ENCODE measurements around the gene HOXD10. TPM values are rescaled to one million over a fixed set of nuclear protein-coding genes. Genes with fewer than 3 reads are reported as not detected.

The HOXD10 gene
- total RNA-seq, 2 donors from 2014 or later, result 10.4 to 32.5 TPM

GRCh38 chr2:176145085-176145969 lies 28.7 kb downstream of the HOXD10 start:
- intact Hi-C loops (cut with DNase I), result no loop called here
- TF ChIP-seq POLR2A (IDR thresholded peaks at IDR 0.05) (no peak), POLR2AphosphoS5 (IDR thresholded peaks at IDR 0.05) (no peak), CTCF (IDR thresholded peaks at IDR 0.05) (no peak)

GRCh38 chr2:176146101-176146500 lies 29.5 kb downstream of the HOXD10 start:
- DNase-seq (ENCODE audit: low spot score), result no peak
- Histone ChIP-seq H3K9me3 (no peaks in the 10 kb centered on the region), H3K4me1 (replicated peaks) (no peaks in the 10 kb centered on the region), H3K27ac (no peak overlapping the region), H3K27me3 (replicated peaks; ENCODE audit: insufficient read depth) (no peaks in the 10 kb centered on the region), H3K4me3 (no peak overlapping the region), H3K36me3 (no peaks in the 10 kb centered on the region)
- TF ChIP-seq CTCF (IDR thresholded peaks at IDR 0.05), result no peak
- no peak for TF ChIP-seq POLR2AphosphoS5 (IDR thresholded peaks at IDR 0.05)
- no peak for TF ChIP-seq POLR2A (IDR thresholded peaks at IDR 0.05)
- intact Hi-C loops (cut with DNase I), result no loop called here
- 19% methylated on average over 6 of the region's 6 CpGs for WGBS

More at GRCh38 chr2:176145085-176145969, 28.7 kb downstream of the HOXD10 start:
- H3K9me3 ChIP-seq, result no peaks in the 10 kb centered on the region
- no peak for DNase-seq (ENCODE audit: low spot score)
- H3K4me1 ChIP-seq (replicated peaks), result no peaks in the 10 kb centered on the region
- H3K27ac ChIP-seq, result no peak overlapping the region
- H3K27me3 ChIP-seq (replicated peaks; ENCODE audit: insufficient read depth), result no peaks in the 10 kb centered on the region
- no peak overlapping the region for H3K4me3 ChIP-seq
- 85% methylated on average over 4 of the region's 4 CpGs for WGBS
- H3K36me3 ChIP-seq, result no peaks in the 10 kb centered on the region

- Histone ChIP-seq H3K36me3 (no peaks in the 10 kb centered on the region), H3K4me1 (replicated peaks) (no peaks in the 10 kb centered on the region), H3K27me3 (replicated peaks; ENCODE audit: insufficient read depth) (no peaks in the 10 kb centered on the region), H3K9me3 (no peaks in the 10 kb centered on the region), H3K4me3 (no peak overlapping the region), H3K27ac (no peak overlapping the region)
- intact Hi-C loops (cut with DNase I), result no loop called here
- TF ChIP-seq POLR2AphosphoS5 (IDR thresholded peaks at IDR 0.05), result no peak
- TF ChIP-seq CTCF (IDR thresholded peaks at IDR 0.05), result no peak
- TF ChIP-seq POLR2A (IDR thresholded peaks at IDR 0.05), result no peak
- DNase-seq (ENCODE audit: low spot score), result no peak
Observed at GRCh38 chr2:176146645-176147044, 30.1 kb downstream of the HOXD10 start.

GRCh38 chr2:176147210-176147799 lies 30.7 kb downstream of the HOXD10 start:
- Histone ChIP-seq H3K4me3 (no peak overlapping the region), H3K9me3 (no peaks in the 10 kb centered on the region), H3K4me1 (replicated peaks) (no peaks in the 10 kb centered on the region), H3K27me3 (replicated peaks; ENCODE audit: insufficient read depth) (no peaks in the 10 kb centered on the region), H3K27ac (no peak overlapping the region), H3K36me3 (no peaks in the 10 kb centered on the region)
- TF ChIP-seq POLR2A (IDR thresholded peaks at IDR 0.05), result no peak
- no peak for TF ChIP-seq CTCF (IDR thresholded peaks at IDR 0.05)
- no peak for TF ChIP-seq POLR2AphosphoS5 (IDR thresholded peaks at IDR 0.05)
- intact Hi-C loops (cut with DNase I), result no loop called here
- DNase-seq (ENCODE audit: low spot score), result no peak
- WGBS, result 55% methylated on average over 32 of the region's 32 CpGs
